Activated CD4-positive, CD25-positive, alpha-beta regulatory T cell treated with anti-CD3 and anti-CD28 coated beads, Interleukin-2, amount 50 U/mL, for 72 hours (primary cell): ENCODE data around the gene WDR44.
"Not testable (repeated sequence)": the region's sequence is repeated elsewhere in the genome, so short reads cannot be mapped to it uniquely, and the experiment has no call there.

Experiments used
- DNase-seq: peaks from one replicate; pipeline ENCODE4 v3.0.0; 2021

The WDR44 gene

DNA sequence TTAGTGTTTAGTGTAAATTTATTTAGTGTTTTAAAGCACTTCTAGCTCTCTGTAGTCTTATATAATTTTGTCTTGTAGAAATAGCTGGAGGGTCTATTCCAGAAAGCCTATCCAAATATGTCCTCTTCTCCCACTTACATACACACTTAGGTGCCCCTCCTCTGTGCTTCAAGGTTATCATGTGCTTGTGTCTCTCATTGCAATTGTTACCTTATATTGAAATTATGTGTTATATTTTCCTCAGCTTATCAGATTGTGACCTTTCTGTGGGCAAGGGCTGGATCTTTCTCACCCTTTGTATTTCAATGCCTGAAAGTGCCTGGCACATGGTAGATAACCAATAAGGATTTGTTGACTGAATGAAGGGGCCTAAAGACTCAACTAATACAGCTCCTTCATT is 18.4 kb downstream of the WDR44 start:
- DNase-seq: no peak

DNA sequence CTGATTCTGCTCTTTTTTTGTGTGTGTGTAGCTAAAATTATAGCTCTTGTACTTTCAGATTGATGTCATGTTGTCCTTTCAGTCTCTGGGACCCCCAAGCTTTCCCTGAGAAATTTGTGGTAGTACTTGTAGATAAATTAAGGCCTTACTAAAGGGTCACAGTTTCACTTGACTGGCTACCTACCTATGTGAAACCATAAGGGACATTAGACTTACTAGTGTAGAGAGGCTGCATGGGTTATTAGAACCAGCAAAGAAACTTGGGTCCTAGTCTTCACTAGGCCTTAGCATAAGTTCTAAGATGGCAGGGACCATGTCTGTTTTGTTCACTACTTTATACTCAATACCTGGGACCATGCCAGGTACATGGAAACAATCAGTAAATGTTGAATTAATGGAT is 21.4 kb downstream of the WDR44 start:
- no peak for DNase-seq

DNA sequence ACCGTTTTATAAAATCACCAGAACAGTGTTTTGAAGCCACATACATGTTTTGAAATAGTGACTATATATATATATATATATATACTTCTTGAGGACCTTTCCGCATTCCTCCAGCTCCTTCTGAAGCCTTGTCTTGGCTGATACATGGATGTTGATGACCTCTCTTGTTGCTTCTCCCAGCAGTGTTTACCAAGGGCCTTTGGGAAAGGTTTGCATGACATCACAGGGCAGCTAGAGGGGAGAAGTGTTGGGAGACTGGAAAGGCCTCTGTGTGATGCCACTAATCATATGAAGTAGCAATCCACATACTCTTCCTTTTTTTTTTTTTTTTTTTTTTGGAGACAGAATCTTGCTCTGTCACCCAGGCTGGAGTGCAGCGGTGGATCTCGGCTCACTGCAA is 22.5 kb downstream of the WDR44 start:
- DNase-seq: no peak

DNA sequence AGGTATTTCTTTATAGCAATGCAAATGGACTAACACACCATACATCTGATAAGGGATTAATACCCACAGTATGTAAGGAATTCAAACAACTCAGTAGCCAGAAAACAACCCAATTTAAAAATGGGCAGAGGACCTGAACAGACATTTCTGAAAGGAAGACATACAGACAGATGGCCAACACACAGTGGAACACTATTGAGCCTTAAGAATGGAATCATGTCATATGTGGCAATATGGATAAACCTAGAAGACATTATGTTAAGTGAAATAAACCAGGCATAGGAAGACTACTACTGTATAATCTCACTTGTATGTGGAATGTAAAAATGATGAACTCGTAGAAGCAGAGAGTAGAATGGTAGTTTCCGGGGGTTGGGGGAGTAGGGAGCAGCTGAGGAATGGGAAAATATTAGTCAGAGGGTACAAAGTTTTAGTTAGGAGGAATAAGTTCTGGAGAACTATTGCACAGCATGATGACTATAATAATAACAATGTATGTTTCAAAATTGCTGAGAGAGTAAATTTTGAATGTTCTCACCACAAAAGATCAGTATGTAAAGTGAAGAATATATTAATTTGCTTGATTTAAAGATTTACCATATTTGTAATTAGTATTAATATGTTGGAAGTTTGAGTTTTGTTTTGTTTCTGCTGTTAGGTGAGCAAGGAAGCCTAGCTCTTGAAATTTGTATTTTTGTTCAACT is 25.2 kb downstream of the WDR44 start:
- no peak for DNase-seq

DNA sequence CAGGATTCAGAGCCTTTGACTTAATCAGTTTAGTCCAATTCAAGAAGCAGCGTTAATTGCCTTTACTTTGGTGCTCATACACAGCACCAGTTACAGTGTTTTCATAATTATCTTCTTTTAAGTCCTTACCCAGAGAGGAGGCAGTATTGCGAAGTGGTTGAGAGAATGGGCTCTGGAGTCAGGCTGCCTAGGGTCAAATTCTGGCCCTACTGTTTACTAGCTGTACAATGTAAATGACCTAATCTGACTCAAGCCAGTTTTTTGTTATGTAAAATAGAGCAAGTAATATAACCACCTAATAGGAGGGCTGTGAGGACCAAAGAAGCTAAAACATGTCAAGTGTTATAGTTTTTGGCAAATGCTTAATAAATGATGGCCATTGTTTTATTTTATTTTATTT is 27.6 kb downstream of the WDR44 start:
- DNase-seq: no peak

DNA sequence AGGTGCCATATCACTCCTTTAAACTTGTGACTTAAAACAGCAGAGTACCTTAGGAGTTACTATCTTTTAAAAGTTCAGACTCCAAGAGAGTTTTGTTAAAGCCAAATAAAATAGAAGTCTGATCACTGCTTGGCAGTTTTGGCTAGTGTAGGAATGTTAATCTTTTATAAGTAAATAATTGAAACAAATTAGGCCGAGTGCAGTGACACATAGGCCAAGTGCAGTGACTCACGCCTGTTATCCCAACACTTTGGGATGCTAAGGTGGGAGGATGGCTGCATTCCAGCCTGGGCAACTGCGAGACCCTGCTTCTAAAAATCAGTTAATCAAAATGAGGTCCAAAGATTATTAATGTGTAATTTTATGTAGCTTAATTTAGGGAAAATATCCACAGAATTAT is 37.2 kb downstream of the WDR44 start:
- DNase-seq: no peak

DNA sequence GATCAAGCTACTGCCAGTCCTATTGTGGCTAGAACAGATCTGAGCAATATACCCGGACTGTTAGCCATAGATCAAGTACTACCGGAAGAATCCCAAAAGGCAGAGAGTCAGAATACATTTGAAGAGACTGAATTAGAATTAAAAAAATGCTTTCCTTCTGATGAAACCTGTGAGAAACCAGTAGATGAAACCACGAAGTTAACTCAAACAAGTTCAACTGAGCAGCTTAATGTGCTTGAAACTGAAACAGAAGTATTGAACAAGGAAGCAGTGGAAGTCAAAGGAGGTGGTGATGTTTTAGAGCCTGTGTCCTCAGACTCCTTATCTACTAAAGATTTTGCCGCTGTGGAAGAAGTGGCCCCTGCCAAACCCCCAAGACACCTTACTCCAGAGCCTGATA is 46.8 kb downstream of the WDR44 start:
- no peak for DNase-seq

DNA sequence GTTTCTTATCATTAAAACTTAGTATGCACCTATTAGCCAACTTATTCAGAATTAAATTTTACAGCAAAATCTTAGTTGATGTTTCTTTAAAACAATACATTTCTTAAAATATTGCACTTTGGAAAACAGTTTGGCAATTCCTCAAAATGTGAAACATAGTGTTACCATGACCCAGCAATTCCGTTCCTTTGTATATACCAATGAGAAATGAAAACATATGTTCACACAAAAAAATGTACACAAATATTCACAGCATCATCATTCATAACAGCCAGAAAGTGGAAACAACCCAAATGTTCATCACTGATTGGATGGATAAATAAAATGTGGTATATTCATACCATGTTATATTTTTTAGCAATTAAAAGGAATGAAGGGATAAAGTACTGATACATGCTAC is 50.2 kb downstream of the WDR44 start:
- no peak for DNase-seq

DNA sequence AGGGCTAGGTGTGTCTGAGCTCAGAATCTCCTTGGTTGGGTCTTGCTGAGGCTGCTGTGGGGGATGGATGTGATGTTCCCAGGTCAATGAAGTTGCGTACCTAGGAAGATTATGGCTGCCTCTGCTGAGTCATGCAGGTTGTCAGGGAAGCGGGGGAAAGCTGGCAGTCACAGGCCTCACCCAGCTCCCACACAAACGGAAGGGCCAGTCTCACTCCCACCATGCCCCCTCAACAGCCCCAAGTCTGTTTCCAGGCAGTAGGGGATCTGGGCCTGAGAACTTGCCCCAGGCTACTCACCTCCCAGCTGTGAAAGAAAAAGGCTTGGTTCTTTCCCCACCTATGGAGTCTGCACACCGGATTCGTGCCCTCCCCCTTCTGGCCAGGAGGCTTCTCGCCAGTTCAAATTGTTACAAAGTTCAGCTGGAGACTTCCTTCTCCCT is 72.9 kb downstream of the WDR44 start:
- no peak for DNase-seq

DNA sequence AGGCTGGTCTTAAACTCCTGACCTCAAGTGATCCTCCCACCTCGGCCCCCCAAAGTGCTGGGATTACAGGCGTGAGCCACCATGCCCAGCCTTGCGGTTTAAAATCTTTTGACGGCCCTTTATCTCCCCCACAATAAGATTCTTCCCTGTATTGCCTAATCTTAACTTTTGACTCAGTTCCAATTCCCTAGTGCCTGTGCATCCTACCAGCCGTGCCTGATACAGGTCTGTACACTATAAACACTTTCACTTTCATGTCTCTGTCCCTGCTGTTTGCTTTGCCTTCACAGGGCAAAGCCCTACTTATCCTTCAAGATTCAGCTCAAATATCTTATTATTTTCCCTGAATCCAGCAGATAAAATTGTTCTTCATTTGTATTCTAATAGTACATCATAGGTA is 74.6 kb downstream of the WDR44 start:
- DNase-seq: no peak

DNA sequence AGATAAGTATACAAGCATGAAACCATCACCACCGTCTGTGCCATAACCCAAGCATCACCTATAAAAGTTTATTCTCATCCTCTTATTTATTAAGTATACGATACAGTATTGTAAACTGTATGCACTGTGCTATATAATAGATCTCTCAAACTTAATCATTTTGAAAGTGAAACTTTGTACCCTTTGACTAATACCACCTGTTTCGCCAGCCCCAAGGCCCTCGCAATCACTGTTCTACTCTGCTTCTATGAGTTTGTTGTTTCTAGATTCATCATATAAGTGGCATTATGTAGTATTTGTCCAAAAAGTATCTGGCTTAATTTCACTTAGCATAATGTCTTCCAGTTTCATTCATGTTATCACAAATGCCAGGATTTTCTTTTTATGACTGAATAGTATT is 77.7 kb downstream of the WDR44 start:
- no peak for DNase-seq

DNA sequence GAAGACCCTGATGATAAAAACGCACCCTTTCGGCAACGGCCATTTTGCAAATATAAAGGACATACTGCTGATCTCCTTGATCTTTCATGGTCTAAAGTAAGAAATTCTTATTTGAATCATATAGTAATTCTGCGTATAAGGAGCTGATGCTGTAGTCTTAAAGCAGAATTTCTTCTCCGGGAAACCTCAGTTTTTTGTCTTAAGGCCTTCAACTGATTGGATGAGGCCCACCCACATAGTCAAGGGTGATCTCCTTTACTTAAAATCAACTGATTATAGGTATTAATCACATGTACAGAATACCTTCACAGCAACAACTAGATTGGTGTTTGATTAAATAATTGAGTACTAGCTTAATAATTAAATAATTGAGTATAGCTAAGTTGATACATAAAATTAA is 86.9 kb downstream of the WDR44 start:
- DNase-seq: no peak

DNA sequence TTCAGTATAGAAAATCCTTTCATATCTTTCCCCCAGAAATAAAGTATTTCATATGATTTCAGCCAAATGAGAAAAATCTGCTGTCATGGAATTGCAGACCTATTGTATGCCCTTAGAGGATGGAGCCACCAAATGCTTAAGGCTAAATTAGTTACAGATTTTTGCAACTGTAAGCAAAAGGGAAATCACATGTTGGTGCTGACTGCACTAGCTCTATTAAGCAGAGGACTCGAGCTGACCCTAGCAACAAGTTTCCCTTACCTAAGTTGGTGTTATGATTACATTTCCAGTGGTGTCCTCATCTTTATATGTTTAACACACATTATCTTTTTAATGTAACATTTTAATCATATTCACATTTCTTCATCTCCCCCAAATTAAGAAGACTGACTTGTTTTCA is 91.4 kb downstream of the WDR44 start:
- no peak for DNase-seq

DNA sequence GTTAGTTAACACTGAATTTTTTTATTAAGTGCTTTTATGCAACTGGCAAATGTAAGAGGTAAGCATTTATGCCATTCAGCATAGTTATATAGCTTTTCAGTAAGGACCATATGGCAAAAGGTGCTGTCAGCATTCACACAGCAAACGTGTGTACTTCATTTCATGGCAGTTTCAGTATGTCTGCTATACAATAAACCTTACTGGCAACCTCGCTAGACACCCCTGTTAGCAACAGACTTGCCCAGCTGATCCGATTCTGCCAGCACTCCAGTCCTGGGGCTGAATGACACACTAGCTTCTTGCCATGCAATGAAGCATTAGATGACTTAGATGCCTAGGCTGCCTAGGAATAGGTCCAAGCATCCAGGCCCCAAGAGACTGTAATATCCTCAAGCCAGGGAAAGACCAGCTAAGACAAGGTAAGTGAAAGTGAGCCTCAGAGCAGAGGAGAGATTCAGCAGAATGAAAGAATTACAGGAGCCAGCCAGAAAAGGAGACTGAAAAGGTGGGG is 102.4 kb downstream of the WDR44 start:
- DNase-seq: no peak

DNA sequence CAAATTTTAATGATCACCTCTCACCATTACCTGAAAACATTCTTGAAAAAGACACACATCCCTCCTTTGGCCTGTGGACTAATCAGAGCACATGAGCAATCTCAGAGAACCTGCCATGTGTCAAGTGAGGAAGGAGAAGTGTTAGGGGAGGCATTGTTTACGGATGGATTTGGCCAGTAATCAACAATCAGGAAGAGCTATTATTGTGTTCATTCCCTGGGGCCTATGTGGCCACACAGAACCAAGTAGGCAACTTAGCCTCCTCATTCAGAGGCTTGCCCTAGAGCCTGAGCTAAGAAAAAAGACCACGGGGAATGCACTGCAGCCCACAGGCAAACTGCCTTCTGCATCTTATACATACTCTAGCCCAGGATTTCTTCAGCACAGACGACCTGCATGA is 109.1 kb downstream of the WDR44 start:
- no peak for DNase-seq

DNA sequence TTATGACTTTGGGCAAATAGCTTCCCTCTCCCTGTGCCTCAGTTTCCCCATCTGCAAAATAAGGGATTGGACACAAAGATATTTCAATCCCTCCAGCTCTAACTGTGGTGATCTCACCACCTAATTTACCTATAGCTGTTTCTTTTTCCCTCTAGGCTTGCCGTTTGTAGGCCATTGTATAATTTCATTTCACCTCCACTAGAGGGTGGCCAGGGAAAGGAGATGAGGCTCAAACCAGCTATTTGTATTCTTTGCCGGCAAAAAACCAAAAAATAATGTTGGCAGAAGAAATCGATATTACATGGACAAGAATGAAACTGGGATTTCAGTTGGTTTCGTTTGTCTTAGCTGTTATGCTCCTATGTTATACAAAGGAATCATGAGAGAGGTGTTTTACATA is 113.6 kb downstream of the WDR44 start:
- no peak for DNase-seq

DNA sequence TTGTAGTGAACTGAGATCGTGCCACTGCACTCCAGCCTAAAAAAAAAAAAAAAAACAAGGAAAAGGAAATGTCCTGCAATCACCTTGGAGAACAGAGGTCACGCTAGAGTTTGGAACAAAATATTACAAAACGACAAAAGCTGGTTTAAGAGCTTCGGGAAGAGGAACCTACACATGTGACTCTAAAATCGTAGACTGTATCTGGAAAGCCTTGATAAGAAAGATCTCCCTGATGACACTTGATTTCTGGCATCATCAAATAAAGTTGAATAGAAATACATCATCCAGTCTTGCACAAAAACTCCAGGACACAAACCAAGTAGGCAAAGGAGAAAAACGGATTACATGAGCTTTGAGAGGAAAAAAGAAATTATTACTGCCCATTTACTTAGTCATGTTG is 118.6 kb downstream of the WDR44 start:
- DNase-seq: no peak

DNA sequence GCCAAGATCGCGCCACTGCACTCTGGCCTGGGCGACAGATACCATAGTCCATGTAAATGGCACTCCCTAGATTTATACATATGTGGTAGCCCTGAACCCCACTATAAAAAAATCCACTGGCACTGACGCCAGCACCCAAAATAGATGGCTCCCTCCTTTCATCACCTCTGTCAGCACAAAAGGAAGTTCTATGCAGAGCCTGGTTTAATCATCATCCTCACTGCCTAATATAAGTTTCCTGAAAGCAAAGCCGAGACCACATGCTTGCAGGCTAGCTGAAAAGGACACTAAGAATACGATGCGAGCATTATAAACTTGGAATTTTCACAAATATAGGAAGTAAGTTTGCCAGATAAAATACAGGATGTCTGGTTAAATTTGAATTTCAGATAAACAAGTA is 122.2 kb downstream of the WDR44 start:
- DNase-seq: no peak

DNA sequence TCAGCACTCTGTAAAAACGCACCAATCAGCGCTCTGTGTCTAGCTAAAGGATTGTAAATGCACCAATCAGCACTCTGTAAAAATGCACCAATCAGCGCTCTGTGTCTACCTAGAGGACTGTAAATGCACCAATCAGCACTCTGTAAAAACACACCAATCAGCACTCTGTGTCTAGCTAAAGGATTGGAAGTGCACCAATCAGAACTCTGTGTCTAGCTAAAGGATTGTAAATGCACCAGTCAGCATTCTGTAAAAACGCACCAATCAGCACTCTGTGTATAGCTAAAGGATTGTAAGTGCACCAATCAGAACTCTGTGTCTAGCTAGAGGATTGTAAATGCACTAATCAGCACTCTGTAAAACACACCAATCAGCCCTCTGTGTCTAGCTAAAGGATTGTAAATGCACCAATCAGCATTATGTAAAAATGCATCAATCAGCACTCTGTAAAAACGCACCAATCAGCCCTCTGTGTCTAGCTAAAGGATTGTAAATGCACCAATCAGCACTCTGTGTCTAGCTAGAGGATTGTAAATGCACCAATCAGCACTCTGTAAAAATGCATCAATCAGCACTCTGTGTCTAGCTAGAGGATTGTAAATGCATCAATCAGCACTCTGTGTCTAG is 124.9 kb downstream of the WDR44 start:
- DNase-seq: not testable (repeated sequence)

DNA sequence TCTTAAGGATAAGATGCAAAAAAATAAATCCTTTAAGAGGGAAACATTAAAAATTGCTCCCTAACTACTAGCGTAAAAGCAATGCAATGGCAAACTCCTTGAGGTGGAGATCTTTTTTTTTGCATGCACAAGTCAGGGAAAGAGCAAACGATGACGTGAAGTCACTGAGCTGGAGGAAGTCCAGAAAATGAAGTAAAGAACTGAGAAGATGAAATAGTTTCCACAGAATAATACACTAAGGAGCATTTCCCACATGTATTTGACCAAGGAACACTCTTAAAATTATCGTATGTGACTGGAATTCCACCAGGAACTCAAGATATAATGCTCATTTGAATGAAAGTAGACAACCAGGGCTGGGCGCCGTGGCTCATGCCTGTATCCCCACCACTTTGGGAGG is 128.7 kb downstream of the WDR44 start:
- no peak for DNase-seq

DNA sequence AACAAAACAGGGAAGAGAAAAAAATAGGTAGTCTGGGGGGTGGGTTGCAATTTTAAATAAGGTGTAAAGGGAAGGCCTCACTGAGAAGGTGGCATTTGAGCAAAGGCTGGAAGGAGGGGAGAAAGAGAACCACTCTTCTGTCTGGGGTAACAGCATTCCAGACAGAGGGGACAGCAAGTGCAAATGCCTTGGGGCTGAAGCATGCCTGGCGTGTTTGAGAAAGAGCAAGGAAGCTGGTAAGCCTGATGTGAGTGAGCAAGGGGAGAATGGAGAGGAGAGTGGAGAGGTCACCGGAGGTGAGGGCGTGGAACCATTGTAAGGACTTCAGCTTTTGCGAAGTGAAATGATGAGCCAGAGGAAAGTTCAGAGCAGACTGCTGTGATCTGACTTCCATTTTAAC is 130.0 kb downstream of the WDR44 start:
- no peak for DNase-seq

DNA sequence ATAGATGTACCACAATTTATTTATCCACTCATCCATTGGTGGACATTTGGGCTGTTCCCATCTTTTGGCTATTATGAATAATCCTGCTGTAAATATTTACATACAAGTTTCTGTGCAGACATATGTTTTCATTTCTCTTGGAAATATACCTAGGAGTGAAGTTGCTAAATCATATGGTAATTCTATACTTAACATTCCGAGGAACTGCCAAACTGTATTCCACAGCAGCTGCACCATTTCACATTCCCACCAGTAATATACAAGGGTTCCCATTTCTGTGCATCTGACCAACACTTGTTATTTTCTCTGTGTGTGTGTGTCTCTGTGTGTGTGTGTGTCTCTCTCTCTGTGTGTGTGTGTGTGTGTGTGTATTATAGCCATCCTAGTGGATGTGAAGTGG is 134.3 kb downstream of the WDR44 start:
- DNase-seq: no peak

DNA sequence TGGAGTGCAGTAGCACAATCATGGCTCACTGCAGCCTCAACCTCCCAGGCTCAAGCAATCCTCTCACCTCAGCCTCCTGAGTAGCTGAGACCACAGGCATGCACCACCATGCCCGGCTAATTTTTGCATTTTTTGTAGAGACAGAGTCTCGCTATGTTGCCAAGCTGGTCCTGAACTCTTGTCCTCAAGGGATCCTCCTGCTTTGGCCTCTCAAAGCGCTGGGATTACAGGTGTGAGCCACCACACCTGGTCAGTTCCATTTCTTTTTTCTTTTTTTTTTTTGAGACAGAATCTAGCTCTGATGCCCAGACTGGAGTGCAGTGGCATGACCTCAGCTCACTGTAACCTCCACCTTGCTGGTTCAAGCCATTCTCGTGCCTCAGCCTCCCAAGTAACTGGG is 136.5 kb downstream of the WDR44 start:
- not testable (repeated sequence) for DNase-seq

DNA sequence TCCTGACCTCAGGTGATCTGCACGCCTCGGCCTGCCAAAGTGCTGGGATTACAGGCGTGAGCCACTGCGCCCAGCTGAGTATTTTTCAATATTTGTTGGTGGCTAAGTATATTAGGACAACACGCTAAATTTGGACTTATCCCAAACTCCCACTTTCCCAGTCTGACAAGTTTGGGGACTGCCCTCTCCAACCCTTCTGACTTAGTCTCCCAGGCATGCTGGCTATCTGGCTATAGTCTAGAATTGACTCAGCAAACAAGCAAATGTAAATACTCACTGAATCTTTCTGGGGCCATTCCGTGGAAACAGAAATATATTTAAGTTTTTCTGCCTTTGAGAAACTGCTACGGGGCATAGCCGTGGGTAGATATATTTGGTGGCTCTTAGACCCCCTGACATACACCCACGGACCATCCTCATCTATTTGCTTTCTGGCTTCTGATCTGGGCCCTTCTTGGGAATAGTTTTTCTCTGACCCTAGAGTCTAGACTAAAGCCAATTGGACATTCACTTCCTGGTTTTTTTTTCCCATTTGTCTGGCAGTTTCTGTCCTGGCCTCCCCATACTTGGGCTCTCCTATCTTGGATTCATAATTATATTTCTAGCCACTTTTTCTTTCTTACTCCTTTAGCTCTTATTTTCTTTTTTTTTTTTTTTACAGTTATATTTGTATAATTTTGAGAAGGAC is 138.5 kb downstream of the WDR44 start:
- no peak for DNase-seq
